Measurements from ENCODE around the gene RASSF3. TPM values are rescaled to one million over a fixed set of nuclear protein-coding genes. Genes with fewer than 3 reads are reported as not detected.
A peak's percentile ranks its signal among the peaks of the same experiment; 100 is the strongest.

The RASSF3 gene
- total and polyA plus RNA-seq, 2 experiments from 2014 or later = 20.6 to 39.6 TPM

- H3K4me1 Mint-ChIP-seq = no peaks in the 10 kb centered on the region
- no peak overlapping the region for H2AFZ ChIP-seq
- H3K27me3 ChIP-seq (ENCODE audit: insufficient read depth) = no peaks in the 10 kb centered on the region
- no peaks in the 10 kb centered on the region for H3K9me3 Mint-ChIP-seq
- H3K27me3 Mint-ChIP-seq (ENCODE audit: insufficient read depth, low read depth, poor library complexity) = no peaks in the 10 kb centered on the region
- ATAC-seq = no peak
- H3K4me1 ChIP-seq (ENCODE audit: insufficient read depth) = no peaks in the 10 kb centered on the region
- H3K27ac ChIP-seq (ENCODE audit: low read depth) = no peak overlapping the region
- H4K20me1 ChIP-seq (replicated peaks; ENCODE audit: insufficient read depth) = no peaks in the 10 kb centered on the region
- no peak overlapping the region for H3K4me2 ChIP-seq
- no peaks in the 10 kb centered on the region for H3F3A ChIP-seq (replicated peaks; ENCODE audit: low read depth)
- TF ChIP-seq, protein P1, sequence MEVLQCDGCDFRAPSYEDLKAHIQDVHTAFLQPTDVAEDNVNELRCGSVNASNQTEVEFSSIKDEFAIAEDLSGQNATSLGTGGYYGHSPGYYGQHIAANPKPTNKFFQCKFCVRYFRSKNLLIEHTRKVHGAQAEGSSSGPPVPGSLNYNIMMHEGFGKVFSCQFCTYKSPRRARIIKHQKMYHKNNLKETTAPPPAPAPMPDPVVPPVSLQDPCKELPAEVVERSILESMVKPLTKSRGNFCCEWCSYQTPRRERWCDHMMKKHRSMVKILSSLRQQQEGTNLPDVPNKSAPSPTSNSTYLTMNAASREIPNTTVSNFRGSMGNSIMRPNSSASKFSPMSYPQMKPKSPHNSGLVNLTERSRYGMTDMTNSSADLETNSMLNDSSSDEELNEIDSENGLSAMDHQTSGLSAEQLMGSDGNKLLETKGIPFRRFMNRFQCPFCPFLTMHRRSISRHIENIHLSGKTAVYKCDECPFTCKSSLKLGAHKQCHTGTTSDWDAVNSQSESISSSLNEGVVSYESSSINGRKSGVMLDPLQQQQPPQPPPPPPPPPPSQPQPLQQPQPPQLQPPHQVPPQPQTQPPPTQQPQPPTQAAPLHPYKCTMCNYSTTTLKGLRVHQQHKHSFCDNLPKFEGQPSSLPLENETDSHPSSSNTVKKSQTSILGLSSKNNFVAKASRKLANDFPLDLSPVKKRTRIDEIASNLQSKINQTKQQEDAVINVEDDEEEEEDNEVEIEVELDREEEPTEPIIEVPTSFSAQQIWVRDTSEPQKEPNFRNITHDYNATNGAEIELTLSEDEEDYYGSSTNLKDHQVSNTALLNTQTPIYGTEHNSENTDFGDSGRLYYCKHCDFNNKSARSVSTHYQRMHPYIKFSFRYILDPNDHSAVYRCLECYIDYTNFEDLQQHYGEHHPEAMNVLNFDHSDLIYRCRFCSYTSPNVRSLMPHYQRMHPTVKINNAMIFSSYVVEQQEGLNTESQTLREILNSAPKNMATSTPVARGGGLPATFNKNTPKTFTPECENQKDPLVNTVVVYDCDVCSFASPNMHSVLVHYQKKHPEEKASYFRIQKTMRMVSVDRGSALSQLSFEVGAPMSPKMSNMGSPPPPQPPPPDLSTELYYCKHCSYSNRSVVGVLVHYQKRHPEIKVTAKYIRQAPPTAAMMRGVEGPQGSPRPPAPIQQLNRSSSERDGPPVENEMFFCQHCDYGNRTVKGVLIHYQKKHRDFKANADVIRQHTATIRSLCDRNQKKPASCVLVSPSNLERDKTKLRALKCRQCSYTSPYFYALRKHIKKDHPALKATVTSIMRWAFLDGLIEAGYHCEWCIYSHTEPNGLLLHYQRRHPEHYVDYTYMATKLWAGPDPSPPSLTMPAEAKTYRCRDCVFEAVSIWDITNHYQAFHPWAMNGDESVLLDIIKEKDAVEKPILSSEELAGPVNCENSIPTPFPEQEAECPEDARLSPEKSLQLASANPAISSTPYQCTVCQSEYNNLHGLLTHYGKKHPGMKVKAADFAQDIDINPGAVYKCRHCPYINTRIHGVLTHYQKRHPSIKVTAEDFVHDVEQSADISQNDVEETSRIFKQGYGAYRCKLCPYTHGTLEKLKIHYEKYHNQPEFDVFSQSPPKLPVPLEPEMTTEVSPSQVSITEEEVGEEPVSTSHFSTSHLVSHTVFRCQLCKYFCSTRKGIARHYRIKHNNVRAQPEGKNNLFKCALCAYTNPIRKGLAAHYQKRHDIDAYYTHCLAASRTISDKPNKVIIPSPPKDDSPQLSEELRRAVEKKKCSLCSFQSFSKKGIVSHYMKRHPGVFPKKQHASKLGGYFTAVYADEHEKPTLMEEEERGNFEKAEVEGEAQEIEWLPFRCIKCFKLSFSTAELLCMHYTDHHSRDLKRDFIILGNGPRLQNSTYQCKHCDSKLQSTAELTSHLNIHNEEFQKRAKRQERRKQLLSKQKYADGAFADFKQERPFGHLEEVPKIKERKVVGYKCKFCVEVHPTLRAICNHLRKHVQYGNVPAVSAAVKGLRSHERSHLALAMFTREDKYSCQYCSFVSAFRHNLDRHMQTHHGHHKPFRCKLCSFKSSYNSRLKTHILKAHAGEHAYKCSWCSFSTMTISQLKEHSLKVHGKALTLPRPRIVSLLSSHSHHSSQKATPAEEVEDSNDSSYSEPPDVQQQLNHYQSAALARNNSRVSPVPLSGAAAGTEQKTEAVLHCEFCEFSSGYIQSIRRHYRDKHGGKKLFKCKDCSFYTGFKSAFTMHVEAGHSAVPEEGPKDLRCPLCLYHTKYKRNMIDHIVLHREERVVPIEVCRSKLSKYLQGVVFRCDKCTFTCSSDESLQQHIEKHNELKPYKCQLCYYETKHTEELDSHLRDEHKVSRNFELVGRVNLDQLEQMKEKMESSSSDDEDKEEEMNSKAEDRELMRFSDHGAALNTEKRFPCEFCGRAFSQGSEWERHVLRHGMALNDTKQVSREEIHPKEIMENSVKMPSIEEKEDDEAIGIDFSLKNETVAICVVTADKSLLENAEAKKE (CRISPR knock-in tag; IDR thresholded peaks at IDR 0.05) = no peak
- no peak for TF ChIP-seq NANOG (IDR thresholded peaks at IDR 0.05; ENCODE audit: borderline replicate concordance)
- TF ChIP-seq EZH2 (IDR thresholded peaks at IDR 0.05; ENCODE audit: low read depth, unreplicated experiment) = no peak
- no peak for TF ChIP-seq CREB1 (CRISPR knock-in tag; IDR thresholded peaks at IDR 0.05; ENCODE audit: low read depth)
- TF ChIP-seq, protein P2, sequence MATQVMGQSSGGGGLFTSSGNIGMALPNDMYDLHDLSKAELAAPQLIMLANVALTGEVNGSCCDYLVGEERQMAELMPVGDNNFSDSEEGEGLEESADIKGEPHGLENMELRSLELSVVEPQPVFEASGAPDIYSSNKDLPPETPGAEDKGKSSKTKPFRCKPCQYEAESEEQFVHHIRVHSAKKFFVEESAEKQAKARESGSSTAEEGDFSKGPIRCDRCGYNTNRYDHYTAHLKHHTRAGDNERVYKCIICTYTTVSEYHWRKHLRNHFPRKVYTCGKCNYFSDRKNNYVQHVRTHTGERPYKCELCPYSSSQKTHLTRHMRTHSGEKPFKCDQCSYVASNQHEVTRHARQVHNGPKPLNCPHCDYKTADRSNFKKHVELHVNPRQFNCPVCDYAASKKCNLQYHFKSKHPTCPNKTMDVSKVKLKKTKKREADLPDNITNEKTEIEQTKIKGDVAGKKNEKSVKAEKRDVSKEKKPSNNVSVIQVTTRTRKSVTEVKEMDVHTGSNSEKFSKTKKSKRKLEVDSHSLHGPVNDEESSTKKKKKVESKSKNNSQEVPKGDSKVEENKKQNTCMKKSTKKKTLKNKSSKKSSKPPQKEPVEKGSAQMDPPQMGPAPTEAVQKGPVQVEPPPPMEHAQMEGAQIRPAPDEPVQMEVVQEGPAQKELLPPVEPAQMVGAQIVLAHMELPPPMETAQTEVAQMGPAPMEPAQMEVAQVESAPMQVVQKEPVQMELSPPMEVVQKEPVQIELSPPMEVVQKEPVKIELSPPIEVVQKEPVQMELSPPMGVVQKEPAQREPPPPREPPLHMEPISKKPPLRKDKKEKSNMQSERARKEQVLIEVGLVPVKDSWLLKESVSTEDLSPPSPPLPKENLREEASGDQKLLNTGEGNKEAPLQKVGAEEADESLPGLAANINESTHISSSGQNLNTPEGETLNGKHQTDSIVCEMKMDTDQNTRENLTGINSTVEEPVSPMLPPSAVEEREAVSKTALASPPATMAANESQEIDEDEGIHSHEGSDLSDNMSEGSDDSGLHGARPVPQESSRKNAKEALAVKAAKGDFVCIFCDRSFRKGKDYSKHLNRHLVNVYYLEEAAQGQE (IDR thresholded peaks at IDR 0.05; ENCODE audit: unreplicated experiment) = no peak
- no peak for TF ChIP-seq STAT1 (IDR thresholded peaks at IDR 0.05; ENCODE audit: unreplicated experiment)
- TF ChIP-seq, protein P3, sequence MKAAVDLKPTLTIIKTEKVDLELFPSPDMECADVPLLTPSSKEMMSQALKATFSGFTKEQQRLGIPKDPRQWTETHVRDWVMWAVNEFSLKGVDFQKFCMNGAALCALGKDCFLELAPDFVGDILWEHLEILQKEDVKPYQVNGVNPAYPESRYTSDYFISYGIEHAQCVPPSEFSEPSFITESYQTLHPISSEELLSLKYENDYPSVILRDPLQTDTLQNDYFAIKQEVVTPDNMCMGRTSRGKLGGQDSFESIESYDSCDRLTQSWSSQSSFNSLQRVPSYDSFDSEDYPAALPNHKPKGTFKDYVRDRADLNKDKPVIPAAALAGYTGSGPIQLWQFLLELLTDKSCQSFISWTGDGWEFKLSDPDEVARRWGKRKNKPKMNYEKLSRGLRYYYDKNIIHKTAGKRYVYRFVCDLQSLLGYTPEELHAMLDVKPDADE (IDR thresholded peaks at IDR 0.05) = no peak
- no peak for TF ChIP-seq EZH2phosphoT487 (IDR thresholded peaks at IDR 0.05; ENCODE audit: unreplicated experiment)
- no peak for TF ChIP-seq CTCF (conservative IDR thresholded peaks at IDR 0.05; ENCODE audit: low read depth in 2 of 2)
- TF ChIP-seq ZNF331 (CRISPR knock-in tag; IDR thresholded peaks at IDR 0.05; ENCODE audit: low read depth) = no peak
- no peak for TF ChIP-seq JUNB (IDR thresholded peaks at IDR 0.05; ENCODE audit: unreplicated experiment)
- TF ChIP-seq ZNF114 (CRISPR knock-in tag; IDR thresholded peaks at IDR 0.05) = no peak
- TF ChIP-seq POLR2AphosphoS5 (IDR thresholded peaks at IDR 0.05; ENCODE audit: low read depth) = no peak
- no peak overlapping the region for H3K4me3 ChIP-seq
- peak overlapping the region; percentile 16; the same call in 1 of the 2 replicates for H3K27ac Mint-ChIP-seq
- no peaks in the 10 kb centered on the region for H3K79me2 ChIP-seq (replicated peaks; ENCODE audit: insufficient read depth)
- no peak for DNase-seq (ENCODE audit: low spot score)
- H3K36me3 Mint-ChIP-seq (ENCODE audit: low read depth) = peaks cover 17% of the 10 kb centered on the region
- no peak overlapping the region for H3K4me3 Mint-ChIP-seq
- no peaks in the 10 kb centered on the region for H3K9me2 ChIP-seq (ENCODE audit: insufficient read depth)
- peaks cover 6% of the 10 kb centered on the region; the same call in 1 of the 2 replicates for H3K36me3 ChIP-seq (ENCODE audit: insufficient read depth)
These were observed 106.1 kb downstream of the RASSF3 start for GRCh38 chr12:64716371-64716770.
